Psoas muscle (tissue), 8 donors: ENCODE measurements around the gene FGFRL1. TPM values are rescaled to one million over a fixed set of nuclear protein-coding genes. Genes with fewer than 3 reads are reported as not detected.

Experiments used
- ATAC-seq, 4 donors: fragments of 200-7000 bp; cut with Tn5 transposase; one replicate each; pipeline ENCODE4 v1.9.1; 2020; ENCODE audit warnings: moderate library complexity in 3 of 4, mild to moderate bottlenecking in 2 of 4
- DNase-seq, 2 donors: peaks; one replicate each; pipeline ENCODE4 v3.0.0-alpha.2; 2020
- H3K27ac ChIP-seq: fragments of 200-600 bp; one replicate; pipeline ENCODE4 v1.8.0; 2022
- H3K27me3 ChIP-seq, 3 donors: fragments of 200-600 bp in 1 of 3; one replicate each; pipeline versions ENCODE4 v1.6.1 to v1.8.0; 2013 to 2022; ENCODE audit warnings: low read length in 2 of 3, mild to moderate bottlenecking in 2 of 3, moderate library complexity in 1 of 3; ENCODE audit not compliant: insufficient read depth in 3 of 3
- H3K36me3 ChIP-seq, 2 donors: fragments of 200-600 bp in 1 of 2; one replicate each; pipeline versions ENCODE4 v1.6.1 to v1.8.0; 2013 to 2022; ENCODE audit warnings: low read depth in 1 of 2, mild to moderate bottlenecking in 1 of 2, moderate library complexity in 1 of 2; ENCODE audit not compliant: insufficient read depth in 1 of 2
- H3K4me1 ChIP-seq: fragments of 200-600 bp; one replicate; pipeline ENCODE4 v1.8.0; 2022
- H3K4me3 ChIP-seq: fragments of 200-600 bp; one replicate; pipeline ENCODE4 v1.8.0; 2022; ENCODE audit warnings: mild to moderate bottlenecking
- H3K9me3 ChIP-seq: fragments of 200-600 bp; one replicate; pipeline ENCODE4 v1.8.0; 2022
- WGBS, 3 donors: extraction: QIAGEN DNeasy Blood & Tissue Kit; methylation state at CpG; one replicate each; pipeline versions ENCODE4 v1.1.6 to v1.1.7; 2013; 5-methylcytosine and 5-hydroxymethylcytosine counted together
- intact Hi-C, 2 donors: fragments of 100-400 bp; cut with DNase I; formaldehyde crosslinking; loops; one replicate each; pipeline versions ENCODE4 v1.11.0 to v1.14.2; 2022
- polyA plus RNA-seq, 3 donors: library from polyadenylated mRNA; stranded (reverse); fragments of 200-250 nt; gene quantifications; one replicate each; pipeline ENCODE4 v1.2.3, GENCODE V29; 2013
- total RNA-seq, 4 donors: library from RNA; stranded (reverse); fragmentation: NEBNext Ultra II Directional in 2 of 4; extraction: Animal tissue kit (Norgen Biotek cat#: 25700) in 2 of 4; gene quantifications; one replicate each; pipeline versions ENCODE4 v1.2.1 to v1.2.4, GENCODE V29; 2021 to 2023
- TF ChIP-seq, protein P1 (sequence below): fragments of 200-600 bp; IDR thresholded peaks from one replicate; pipeline ENCODE4 v1.8.0; 2022; ENCODE audit warnings: antibody characterized with exemption
- donor health status: healthy with polysubstance abuse.
- donor health status: DM: no; HTN: no; CAD: no; lungs with moderate emphysema.
- donor health status: Bipolar disorder and iron deficiency.
- donor health status: healthy.
- donor health status: DM: yes; HTN: yes; CAD: no.
- donor health status: DM: no; HTN: no; CAD: no.
- donor health status: DM: no; HTN: no; CAD: no.
- donor health status: DM: yes; HTN: yes; CAD: no.

The FGFRL1 gene
- total and polyA plus RNA-seq, 7 donors: 9.8 to 41.2 (median 15.5) TPM

- no peak for DNase-seq
- peaks cover 24% of the 10 kb centered on the region for H3K4me1 ChIP-seq
- H3K27ac ChIP-seq: no peak overlapping the region
- ATAC-seq: no peak
- intact Hi-C loops: no loop called here
- 81 to 87% (median 86%) methylated on average over 5 of the region's 5 CpGs for WGBS, 3 donors
- no peaks in the 10 kb centered on the region for H3K9me3 ChIP-seq
- H3K4me3 ChIP-seq: no peak overlapping the region
- H3K36me3 ChIP-seq: no peaks in the 10 kb centered on the region
- H3K27me3 ChIP-seq: peaks cover 0 to 56% (median 21%) of the 10 kb centered on the region in 3 donors
- TF ChIP-seq, protein P1, sequence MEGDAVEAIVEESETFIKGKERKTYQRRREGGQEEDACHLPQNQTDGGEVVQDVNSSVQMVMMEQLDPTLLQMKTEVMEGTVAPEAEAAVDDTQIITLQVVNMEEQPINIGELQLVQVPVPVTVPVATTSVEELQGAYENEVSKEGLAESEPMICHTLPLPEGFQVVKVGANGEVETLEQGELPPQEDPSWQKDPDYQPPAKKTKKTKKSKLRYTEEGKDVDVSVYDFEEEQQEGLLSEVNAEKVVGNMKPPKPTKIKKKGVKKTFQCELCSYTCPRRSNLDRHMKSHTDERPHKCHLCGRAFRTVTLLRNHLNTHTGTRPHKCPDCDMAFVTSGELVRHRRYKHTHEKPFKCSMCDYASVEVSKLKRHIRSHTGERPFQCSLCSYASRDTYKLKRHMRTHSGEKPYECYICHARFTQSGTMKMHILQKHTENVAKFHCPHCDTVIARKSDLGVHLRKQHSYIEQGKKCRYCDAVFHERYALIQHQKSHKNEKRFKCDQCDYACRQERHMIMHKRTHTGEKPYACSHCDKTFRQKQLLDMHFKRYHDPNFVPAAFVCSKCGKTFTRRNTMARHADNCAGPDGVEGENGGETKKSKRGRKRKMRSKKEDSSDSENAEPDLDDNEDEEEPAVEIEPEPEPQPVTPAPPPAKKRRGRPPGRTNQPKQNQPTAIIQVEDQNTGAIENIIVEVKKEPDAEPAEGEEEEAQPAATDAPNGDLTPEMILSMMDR: no peak
Observed at GRCh38 chr4:1006856-1007255, 4.6 kb upstream of the FGFRL1 start.

DNA sequence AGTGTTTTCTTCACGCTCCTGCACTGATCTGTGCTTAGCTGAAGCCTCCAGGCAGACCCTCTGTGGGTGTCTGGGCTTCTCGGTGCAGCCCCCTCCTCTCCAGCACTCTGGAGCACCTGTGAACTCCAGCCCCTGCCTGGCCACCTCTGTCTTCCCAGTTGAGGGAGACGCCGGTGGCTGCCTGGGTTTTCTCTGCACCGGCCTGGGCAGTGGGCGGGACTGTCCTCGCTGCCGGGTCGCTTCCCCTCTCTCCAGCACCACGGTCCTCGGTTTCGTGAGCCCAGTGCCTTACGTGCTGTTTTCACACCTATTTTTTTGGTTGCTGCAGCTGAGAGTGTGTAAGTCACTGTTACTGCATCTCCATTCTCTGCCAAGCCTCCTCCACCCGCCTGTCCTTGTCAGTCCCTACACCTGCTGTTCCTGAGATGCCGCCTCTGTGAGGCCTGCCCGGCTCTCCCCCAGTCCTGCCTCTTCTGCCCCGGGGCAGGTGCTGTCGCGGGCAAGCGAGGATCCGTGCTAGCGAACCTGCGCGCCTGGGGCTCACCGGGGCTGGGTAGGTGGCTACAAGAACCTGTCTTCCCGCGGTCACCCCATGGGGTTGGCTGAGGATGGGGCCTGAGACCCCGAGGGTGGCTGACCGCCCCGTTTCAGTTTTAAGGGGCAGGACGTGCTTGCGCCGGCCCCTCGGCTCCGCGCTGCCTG is 2.4 kb upstream of the FGFRL1 start:
- ATAC-seq (peak; percentile 11 to 45 (median 22)), DNase-seq (peak; percentile 43 to 69)
- intact Hi-C loops: no loop called here
- Histone ChIP-seq H3K9me3 (no peaks in the 10 kb centered on the region), H3K27ac (no peak overlapping the region), H3K4me1 (peaks cover 18% of the 10 kb centered on the region), H3K4me3 (peak overlapping the region; percentile 82), H3K27me3 (peaks cover 0 to 35% (median 5%) of the 10 kb centered on the region in 3 donors), H3K36me3 (no peaks in the 10 kb centered on the region)
- TF ChIP-seq, protein P1: no peak
- 1 to 4% (median 2%) methylated on average over 33 to 36 of the region's 36 CpGs for WGBS, 3 donors

DNA sequence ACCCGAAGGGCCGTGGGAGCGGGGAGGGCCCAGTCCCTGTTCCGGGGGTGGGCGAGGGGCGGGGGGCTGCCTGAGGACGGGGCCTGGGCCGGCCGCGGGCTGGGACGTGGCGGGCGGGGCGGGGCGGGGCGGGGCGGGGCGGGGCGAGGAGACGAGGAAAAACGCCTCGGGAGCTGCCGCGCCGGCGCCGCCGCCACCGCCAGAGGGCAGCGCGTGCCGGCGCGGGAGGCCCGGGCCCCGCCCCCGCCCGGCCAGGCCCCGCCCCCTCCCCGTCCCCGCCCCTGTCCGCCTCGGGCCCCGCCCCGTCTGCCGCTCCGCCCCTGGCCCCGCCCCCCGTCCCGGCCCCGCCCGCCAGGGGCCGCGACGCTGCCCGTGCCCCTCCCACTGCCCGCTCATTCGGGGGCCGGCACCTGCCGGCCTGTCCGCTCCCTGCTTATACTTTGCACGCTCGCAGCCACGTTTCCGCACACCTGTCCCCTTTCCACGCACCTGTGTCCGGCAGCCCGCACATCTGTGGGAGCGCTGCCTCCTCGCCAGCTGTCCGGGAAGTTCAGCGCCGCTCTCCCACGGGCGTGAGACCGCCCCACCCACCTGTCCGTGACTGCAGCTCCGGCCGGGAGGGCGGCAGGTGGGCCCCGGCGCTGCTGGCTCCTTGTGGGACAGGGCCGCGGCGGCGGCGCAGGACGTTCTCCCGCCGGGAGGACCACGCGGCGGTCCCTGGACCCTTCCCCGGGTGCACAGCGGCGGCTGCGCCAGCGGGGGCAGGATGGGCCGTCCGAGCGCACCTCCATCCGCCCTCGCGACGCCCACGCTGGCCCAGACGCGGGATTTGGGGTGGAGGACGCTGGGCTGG is 1.7 kb upstream of the FGFRL1 start:
- DNase-seq: peak; percentile 75 to 85
- Histone ChIP-seq H3K4me3 (peak overlapping the region; percentile 82), H3K36me3 (no peaks in the 10 kb centered on the region), H3K4me1 (peaks cover 18% of the 10 kb centered on the region), H3K27ac (peak overlapping the region; percentile 63), H3K27me3 (peaks cover 0 to 27% (median 0%) of the 10 kb centered on the region in 3 donors), H3K9me3 (no peaks in the 10 kb centered on the region)
- 0 to 1% (median 1%) methylated on average over 34 to 92 of the region's 109 CpGs for WGBS, 3 donors
- intact Hi-C loops: no loop called here
- ATAC-seq: peak; percentile 76 to 83 (median 80)
- TF ChIP-seq, protein P1: peak; percentile 21

- H3K9me3 ChIP-seq: no peaks in the 10 kb centered on the region
- WGBS, 3 donors: 1 to 3% (median 2%) methylated on average over 33 to 36 of the region's 36 CpGs
- intact Hi-C loops: no loop called here
- H3K4me1 ChIP-seq: peaks cover 18% of the 10 kb centered on the region
- peak overlapping the region; percentile 74 for H3K4me3 ChIP-seq
- no peaks in the 10 kb centered on the region for H3K36me3 ChIP-seq
- DNase-seq (peak; percentile 83 to 86), ATAC-seq (peak; percentile 22 to 44 (median 28))
- H3K27ac ChIP-seq: peak overlapping the region; percentile 63
- peaks cover 0 to 19% (median 0%) of the 10 kb centered on the region in 3 donors for H3K27me3 ChIP-seq
- TF ChIP-seq, protein P1: no peak
Observed at GRCh38 chr4:1010395-1011021, 918 bp upstream of the FGFRL1 start.
